VCaP (cell line): Measurements from ENCODE around the gene NR3C2.
"Not testable (repeated sequence)": the region's sequence is repeated elsewhere in the genome, so short reads cannot be mapped to it uniquely, and the experiment has no call there.

Source experiments
- H3K27ac ChIP-seq: fragments of 450-650 bp; 2 replicates; pipeline ENCODE4 v1.5.1; 2017
- CTCF ChIP-seq: fragments of 450-650 bp; conservative IDR thresholded peaks from 2 replicates; pipeline ENCODE4 v1.5.1; 2017; ENCODE audit warnings: mild to moderate bottlenecking, moderate library complexity

Gene NR3C2

GRCh38 chr4:148332486-148332885, 109.7 kb downstream of the NR3C2 start:
- TF ChIP-seq CTCF, result no peak
- H3K27ac ChIP-seq, result no peak overlapping the region

GRCh38 chr4:148330724-148331123, 111.5 kb downstream of the NR3C2 start:
- no peak overlapping the region for H3K27ac ChIP-seq
- TF ChIP-seq CTCF, result no peak

- H3K27ac ChIP-seq, result no peak overlapping the region
- TF ChIP-seq CTCF, result no peak
These were observed 112.1 kb downstream of the NR3C2 start for GRCh38 chr4:148330161-148330560.

GRCh38 chr4:148329751-148330150, 112.5 kb downstream of the NR3C2 start:
- TF ChIP-seq CTCF, result no peak
- H3K27ac ChIP-seq, result no peak overlapping the region

- no peak overlapping the region for H3K27ac ChIP-seq
- TF ChIP-seq CTCF, result no peak
These were observed 114.5 kb downstream of the NR3C2 start for GRCh38 chr4:148327683-148328082.

GRCh38 chr4:148323316-148323715, 118.9 kb downstream of the NR3C2 start:
- H3K27ac ChIP-seq, result not testable (repeated sequence)

GRCh38 chr4:148315049-148315448, 127.2 kb downstream of the NR3C2 start:
- no peak for TF ChIP-seq CTCF
- H3K27ac ChIP-seq, result no peak overlapping the region

GRCh38 chr4:148312956-148313490, 129.2 kb downstream of the NR3C2 start:
- TF ChIP-seq CTCF, result no peak
- H3K27ac ChIP-seq, result no peak overlapping the region
